HTERT RPE-1 (cell line): ENCODE data around the gene PSMC3IP.
"Not testable (repeated sequence)": the region's sequence is repeated elsewhere in the genome, so short reads cannot be mapped to it uniquely, and the experiment has no call there.

Source experiments
- in situ Hi-C: fragments of 300-500 bp; cut with MboI; formaldehyde crosslinking; loops from 4 replicates; pipeline ENCODE4 v1.14.3; 2020; ENCODE audit warnings: low sequenced_read_pairs

PSMC3IP gene

DNA sequence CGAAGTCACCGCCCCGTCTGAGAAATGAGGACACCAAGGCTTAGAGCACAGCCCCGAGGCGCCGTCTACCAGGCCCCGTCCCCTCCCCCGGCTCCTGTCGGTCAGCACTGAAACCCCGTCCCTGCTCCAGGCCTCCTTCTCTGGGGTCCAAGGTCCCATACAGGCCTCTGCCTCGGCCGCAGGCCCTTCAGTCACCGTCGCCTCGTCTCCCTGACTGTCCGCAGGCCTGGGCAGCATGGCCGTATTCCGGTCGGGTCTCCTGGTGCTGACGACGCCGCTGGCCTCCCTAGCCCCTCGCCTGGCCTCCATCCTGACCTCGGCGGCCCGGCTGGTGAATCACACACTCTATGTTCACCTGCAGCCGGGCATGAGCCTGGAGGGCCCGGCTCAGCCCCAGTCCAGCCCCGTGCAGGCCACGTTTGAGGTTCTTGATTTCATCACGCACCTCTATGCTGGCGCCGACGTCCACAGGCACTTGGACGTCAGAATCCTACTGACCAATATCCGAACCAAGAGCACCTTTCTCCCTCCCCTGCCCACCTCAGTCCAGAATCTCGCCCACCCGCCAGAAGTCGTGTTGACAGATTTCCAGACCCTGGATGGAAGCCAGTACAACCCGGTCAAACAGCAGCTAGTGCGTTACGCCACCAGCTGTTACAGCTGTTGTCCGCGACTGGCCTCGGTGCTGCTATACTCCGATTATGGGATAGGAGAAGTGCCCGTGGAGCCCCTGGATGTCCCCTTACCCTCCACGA lies 15.0 kb downstream of the PSMC3IP start:
- in situ Hi-C loops: no loop called here

- in situ Hi-C loops: no loop called here
Observed at GRCh38 chr17:42561897-42562387, 15.6 kb downstream of the PSMC3IP start, which contains the start of gene COASY. Gene COASY (plus strand): TSS chr17:42562148. CDS start chr17:42562623, 475 bp downstream.

DNA sequence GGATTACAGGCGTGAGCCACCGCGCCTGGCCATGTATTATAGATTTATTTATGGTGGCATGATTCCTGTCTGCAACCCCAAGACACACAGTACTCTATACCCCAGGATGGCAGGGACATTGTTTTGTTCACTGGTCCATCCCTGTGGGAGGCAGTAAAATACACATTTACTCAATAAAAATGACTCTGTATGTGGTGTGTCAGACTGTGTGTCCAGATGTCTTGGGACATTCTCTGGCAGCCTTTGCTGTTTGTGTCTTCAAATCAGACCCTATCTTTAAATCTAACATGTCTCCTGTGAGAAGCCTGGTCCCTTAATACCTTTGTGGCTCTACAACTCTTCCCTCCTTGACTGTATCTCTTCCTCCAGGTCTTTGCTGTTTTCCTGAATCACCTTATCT lies 17.3 kb downstream of the PSMC3IP start:
- in situ Hi-C loops: no loop called here

GRCh38 chr17:42559075-42559474 lies 18.5 kb downstream of the PSMC3IP start:
- in situ Hi-C loops: no loop called here

GRCh38 chr17:42555961-42556617 lies 21.4 kb downstream of the PSMC3IP start:
- in situ Hi-C loops: not testable (repeated sequence)

DNA sequence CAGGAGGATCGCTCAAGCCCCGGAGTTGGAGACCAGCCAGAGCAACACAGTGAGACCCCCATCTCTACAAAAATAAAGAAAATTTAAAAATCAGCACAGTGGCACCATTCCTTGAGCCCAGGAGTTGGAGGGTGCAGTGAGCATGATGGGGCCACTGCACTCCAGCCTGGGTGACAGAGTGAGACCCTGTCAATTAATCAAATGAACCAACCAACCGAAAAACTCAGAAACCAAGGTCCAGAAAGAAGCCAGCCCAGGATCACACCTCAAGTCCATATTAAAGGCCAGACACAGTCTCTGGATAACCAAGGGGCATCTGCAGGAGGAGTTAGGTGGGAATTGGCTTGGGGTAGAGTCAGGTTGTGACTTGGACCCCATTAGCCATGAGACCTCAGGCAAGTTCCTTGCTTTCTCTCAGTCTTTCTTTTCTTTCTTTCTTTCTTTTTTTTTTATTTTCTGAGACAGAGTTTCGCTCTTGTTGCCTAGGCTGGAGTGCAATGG lies 22.4 kb downstream of the PSMC3IP start:
- in situ Hi-C loops: no loop called here

- in situ Hi-C loops: no loop called here
Observed at GRCh38 chr17:42554250-42555121, 23.0 kb downstream of the PSMC3IP start.

DNA sequence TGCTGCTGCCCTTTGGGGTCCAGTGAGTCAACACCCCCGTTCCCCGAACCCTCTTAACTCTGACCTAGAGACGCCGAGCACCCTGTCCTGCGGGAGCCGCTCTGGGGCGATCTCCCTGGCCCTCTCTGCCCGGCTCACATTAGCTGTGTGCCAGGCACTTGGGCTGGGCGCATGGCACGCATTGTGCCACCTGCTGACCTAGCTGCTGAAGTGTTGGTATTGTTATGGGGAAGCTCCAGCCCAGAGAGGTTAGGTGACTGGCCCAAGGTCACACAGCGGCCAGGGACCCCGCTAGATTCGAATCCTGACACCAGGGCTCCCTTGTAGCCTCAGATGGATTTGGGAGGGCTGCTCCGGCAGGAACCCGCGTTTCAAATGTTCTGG lies 23.7 kb downstream of the PSMC3IP start:
- in situ Hi-C loops: no loop called here

DNA sequence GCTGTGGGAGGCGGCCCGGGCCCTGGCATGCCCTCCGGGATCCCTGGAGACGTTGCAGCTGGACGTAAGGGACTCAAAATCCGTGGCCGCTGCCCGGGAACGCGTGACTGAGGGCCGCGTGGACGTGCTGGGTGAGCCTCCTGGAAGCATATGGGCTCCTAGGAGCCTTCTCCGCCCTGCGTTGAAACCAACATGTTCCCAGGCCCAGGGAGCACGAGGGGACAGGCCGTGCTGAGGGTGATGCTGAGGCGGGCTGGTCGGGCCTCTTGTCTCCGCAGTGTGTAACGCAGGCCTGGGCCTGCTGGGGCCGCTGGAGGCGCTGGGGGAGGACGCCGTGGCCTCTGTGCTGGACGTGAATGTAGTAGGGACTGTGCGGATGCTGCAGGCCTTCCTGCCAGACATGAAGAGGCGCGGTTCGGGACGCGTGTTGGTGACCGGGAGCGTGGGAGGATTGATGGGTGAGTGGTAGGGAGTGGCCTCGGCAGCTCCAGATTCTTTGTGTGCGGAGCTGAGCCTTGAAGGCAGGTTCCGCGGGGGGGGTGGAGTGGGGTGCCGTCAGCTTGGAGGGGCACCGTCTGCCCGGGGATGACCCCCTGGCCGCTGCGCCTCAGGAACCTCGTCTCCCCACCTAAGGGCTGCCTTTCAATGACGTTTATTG lies 24.2 kb downstream of the PSMC3IP start:
- in situ Hi-C loops: no loop called here

- in situ Hi-C loops: not testable (repeated sequence)
Observed at GRCh38 chr17:42552736-42553135, 24.8 kb downstream of the PSMC3IP start, which contains the start of gene HSD17B1. Gene HSD17B1 (plus strand): TSS chr17:42552923. CDS start chr17:42552934, 11 bp downstream.

DNA sequence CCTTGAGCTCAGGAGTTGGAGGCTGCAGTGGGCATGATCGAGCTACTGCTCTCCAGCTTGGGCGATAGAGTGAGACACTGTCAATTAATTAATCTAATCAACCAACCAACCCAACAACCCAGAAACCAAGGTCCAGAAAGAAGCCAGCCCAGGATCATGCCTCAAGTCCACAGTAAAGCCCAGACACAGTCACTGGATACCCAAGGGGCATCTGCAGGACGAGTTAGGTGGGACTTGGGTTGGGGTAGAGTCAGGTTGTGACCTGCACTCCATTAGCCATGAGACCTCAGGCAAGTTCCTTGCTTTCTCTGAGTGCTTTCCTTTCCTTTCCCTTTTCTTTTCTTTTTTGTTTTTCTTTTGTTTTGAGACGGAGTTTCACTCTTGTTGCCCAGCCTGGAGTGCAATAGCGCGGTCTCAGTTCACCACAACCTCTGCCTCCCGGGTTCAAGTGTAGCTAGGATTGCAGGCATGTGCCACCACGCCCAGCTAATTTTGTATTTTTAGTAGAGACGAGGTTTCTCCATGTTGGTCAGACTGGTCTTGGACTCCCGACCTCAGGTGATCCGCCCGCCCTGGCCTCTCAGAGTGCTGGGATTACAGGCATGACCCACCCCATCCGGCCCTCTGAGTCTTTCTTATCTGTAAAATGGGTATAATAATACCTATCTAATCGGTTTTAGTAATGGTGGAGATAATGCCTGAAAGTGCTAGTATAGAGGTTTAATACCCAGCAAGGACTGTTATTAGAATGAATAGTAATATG lies 28.4 kb downstream of the PSMC3IP start:
- in situ Hi-C loops: no loop called here

DNA sequence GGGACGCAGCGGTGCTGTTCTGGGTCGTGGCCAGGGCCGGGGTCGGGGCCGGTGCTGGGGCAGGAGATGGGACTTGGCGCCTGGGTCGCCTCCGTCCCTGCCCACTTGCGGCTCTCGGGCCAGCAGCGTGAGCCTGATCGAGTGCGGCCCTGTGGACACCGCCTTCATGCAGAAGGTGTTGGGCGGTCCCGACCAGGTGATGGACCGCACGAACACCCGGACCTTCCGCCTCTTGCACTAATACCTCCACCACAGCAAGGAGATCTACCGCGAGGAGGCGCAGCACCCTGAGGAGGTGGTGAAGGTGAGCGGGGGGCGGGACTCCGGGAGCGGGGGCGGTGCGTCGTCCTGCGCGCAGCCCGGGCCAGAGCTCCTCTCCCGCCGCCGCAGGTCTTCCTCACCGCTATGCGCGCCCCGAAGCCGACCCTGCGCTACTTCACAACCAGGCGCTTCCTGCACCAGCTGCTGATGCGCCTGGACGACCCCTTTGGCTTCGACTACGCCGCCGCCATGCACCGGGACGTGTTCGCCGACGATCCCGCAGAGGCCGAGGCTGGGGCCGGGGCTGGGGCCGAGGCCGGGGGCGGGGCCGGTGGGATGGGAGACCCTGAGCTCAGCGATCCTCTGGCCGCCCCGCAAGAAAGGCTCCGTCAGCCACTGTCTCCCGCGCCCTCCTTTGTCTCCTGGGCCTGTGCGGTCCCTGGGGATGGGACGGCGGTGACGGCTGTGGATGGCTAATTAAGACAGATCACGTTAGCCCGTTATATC lies 29.3 kb downstream of the PSMC3IP start:
- in situ Hi-C loops: no loop called here

GRCh38 chr17:42547698-42548069 lies 29.8 kb downstream of the PSMC3IP start:
- in situ Hi-C loops: no loop called here

DNA sequence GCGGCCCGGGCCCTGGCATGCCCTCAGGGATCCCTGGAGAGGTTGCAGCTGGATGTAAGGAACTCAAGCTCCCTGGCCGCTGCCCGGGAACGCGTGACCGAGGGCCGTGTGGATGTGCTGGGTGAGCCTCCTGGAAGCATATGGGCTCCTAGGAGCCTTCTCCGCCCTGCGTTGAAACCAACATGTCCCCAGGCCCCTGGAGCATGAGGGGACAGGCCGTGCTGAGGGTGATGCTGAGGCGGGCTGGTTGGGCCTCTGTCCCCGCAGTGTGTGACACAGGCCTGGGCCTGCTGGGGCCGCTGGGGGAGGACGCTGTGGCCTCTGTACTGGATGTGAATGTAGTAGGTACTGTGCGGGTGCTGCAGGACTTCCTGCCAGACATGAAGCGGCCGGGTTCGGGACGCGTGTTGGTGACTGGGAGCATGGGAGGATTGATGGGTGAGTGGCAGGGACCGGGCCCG lies 30.5 kb downstream of the PSMC3IP start:
- in situ Hi-C loops: no loop called here

- in situ Hi-C loops: not testable (repeated sequence)
Observed at GRCh38 chr17:42545755-42546505, 31.6 kb downstream of the PSMC3IP start.

DNA sequence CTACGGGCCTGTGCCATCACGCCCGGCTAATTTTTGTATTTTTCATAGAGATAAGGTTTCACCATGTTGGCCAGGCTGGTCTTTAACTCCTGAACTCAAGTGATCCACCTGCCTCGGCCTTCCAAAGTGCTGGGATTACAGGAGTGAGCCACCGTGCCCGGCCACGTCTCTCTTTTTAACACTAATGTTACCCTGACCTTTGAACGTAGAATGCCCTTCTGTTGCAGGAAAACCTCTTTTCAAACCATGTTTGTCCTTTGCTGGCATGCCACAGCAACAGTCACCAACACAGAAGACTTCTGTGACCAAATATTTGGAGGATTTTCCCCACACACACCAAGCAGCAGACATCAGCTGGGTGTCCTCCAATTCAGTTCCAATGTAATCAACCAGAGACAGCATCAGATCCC lies 32.6 kb downstream of the PSMC3IP start:
- in situ Hi-C loops: no loop called here

- in situ Hi-C loops: no loop called here
Observed at GRCh38 chr17:42543190-42544079, 34.1 kb downstream of the PSMC3IP start.
